Inflammatory macrophage (primary cell): ENCODE data around the gene SLC1A2.
A peak's percentile ranks its signal among the peaks of the same experiment; 100 is the strongest.

Experiments used
- DNase-seq, 2 donors: peaks; one replicate each; pipeline ENCODE4 v3.0.0-alpha.2; 2020 to 2022

Gene SLC1A2

DNA sequence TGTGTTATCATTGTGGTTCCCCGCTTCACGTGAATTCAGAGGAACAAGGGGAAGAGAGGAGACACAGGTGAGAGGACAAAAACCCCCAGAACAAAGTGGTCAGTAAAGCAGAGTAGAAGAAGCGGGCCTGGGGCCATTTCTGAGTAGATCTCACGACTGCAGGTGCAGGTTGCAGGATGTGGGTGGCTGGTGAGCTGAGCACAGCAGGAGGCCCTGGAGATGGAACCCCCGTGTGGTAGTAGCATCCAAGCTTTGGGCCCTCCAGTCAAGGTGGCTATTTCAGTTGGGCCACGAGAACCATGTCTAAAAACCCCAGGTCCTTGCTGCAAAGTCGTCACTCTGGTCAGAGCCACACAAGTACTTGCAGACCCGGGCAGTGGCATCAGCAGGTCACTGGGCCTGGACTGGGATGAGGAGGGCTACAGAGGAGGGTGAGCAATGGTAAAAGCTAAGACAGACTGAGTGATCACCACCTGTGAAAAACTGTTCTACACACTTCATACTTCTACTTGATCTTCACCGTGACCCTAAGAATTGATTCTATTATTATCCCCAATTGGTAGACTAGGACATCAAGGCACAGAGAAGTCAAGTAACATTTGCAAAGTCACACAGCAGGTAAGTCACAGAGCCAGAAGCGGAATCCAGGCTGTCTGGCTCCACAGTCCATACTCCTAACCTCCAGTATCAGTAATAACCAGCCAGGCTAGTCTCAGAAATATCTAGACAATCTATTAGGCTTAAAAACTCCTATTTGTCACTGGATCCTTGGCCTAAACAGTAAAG lies 43.8 kb downstream of the SLC1A2 start:
- DNase-seq = no peak

DNA sequence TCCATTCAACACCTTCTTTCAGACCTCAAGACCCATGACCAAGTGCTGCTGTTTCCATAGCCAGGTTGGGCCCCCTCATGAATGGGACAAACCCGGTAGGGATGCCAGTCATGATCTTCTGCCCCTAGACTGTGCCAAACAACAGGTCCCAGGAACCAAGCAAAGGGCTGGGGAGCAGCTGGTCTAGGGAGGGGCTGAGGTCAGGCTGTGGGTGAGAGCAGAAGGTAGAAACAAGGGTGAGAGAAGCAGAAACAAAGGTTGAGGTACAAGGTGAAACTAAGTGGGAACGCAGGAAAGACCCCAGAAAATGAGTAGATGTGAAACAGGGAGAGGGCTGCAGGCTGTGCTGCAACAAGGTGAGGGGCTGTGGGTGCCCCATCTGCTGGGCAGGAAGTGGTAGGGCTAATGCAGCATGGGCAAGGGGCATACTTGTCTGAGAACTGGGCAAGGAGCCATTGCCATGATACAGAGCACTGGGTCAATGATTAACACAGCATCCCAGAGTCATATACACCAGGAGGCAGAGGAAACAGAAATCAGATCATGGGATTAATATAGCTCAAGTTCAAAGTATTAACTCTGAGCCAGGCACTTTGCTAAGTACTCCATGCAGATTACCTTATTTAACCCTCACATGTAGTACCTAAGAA lies 45.9 kb downstream of the SLC1A2 start:
- DNase-seq = no peak

DNA sequence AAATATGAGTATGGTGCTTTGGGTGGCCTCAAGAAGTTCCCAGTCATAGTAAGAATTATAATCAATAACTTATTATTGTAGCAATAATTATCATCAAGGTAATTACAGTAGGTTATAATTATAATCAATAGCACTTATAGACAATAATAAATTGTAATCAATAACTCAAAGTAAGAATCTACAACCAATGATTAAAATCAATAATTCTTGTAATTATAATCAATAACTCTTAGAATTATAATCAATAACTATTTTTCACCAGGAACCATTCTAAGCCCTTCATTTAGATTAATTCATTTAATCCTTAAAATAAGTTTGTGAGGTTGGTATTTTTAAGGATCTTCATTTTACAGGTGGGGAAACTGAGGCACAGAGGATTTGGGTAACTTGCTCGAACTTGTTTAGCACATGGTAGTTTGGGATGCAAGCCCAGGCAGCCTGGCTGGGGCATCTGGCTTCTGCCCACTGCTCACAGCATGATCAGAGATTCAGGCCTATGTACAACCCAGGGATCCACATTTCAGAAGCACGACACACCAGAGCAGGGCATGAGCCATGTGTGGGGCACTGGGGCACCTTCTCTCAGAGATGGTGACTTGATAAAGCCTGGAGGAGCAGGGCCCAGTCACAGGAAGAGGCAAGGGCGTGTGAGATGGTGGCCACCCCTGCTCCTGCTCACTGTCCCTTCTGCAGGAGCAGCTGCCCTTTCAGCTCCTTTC lies 46.6 kb downstream of the SLC1A2 start:
- no peak for DNase-seq

DNA sequence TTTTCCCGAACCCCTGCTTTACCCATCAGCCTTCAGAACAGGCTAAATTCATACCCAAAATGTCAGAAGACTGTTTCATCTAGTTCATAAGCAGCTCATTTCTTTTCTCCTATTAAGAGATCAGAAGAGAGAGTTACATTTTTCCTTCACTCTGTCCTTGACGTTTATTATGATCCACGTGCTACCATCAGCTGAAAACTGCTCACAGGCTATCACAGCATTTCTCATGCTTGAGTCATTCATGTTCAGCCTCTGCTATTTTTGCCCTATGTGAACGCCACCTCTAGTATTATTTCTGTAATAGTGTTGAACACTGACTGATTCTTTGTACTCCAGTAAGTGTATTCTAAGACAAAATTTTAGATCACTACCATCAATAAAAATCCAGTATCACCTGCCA lies 51.9 kb downstream of the SLC1A2 start:
- peak in 1 of 2 donors; percentile 26 for DNase-seq

DNA sequence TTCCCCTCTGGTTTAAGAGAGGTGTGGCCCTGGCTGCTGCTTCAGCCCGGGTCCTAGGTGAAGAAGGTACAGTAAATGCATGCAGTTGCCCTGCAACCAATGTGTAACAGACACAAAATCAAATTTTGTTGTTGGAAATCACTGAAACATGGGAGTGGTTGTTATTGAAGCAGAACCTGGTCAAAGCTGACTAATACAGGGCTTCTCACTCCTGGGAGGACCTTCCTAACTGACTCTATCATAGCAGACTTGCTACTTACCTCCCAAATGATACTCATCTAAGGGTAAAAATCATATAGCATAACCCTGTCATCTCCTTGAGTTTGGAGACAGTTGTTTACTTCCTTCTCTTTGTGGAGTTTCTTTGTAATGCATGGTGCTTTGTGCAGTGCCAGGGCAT lies 52.6 kb downstream of the SLC1A2 start:
- no peak for DNase-seq

DNA sequence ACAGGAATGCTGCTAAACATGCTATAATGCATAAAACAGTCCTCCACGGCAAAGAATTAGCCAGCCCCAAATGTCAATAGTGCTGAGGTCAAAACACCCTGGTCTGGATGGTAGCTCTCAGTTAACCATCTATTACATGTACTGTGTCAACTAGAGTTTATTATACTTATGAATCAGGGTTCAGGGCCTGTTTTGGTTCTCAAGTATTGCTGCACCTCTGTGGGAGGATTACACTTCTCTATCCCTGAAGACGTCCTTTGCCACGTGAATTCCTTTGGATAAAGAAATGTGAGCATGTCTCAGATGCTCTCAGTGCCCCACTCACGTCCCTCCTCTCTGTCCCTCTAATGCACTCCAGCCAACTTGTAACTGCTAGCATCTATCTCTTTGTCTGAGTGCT lies 53.4 kb downstream of the SLC1A2 start:
- peak; percentile 62 to 73 for DNase-seq

DNA sequence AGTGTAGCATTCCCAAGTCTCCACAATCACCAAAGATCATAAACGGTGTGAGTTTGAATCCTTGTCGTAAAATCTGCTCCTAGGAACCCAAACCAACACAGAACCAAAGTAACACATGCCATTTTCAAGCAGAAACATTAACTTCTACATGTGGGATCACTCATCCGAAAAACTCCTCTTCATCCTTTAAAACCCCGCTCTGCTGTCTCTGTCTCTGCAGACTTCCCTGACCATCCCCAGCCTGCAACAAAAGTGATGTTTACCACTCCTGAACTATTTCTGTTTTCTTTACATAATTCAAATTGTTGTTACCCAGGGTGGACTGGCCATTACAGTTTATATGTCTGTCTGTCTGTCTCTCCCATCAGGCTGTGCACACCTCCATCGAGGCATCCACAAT lies 54.0 kb downstream of the SLC1A2 start:
- no peak for DNase-seq

DNA sequence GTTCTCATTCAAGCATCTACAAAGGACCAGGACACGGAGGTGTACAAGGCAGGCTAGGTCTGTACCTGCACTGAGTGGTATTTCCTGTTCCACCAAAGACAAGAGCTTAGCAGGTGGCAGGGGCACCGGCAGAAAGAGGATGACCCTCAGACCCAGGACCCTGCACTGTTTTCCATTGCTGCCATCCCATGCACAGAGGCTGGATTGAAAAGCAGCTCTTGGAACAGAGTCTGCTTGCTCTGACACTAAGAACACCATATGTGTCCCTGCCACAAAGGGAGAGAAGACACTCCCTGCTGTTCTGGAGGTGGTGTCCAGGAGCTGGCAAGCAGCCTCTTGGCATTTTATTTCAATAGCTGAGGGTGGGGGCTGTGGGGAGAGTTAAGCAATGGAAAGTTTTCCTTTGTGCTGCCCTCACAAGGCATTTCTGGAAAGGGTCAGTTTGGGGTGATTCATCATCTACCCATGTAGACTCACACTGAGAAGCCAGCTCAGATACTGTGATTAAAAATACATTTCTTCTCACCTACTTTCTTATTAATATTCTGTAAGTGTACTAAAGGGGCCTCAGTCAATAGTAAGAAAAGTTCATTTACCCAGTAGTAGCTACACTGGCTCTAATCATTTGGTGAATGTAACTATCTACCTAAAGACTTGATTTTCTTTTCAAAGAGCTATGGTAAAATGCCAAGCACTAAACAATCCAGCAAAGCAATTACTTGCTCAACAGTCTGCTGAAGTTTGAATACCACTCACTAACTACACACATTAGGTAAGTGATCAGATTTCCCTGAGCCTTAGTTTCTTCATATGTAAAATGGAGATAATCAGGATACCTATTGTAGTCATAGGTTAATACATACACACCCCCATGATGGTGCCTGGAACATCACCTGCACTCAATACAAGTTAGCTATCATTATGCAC lies 55.2 kb downstream of the SLC1A2 start:
- DNase-seq = peak; percentile 32 to 46

DNA sequence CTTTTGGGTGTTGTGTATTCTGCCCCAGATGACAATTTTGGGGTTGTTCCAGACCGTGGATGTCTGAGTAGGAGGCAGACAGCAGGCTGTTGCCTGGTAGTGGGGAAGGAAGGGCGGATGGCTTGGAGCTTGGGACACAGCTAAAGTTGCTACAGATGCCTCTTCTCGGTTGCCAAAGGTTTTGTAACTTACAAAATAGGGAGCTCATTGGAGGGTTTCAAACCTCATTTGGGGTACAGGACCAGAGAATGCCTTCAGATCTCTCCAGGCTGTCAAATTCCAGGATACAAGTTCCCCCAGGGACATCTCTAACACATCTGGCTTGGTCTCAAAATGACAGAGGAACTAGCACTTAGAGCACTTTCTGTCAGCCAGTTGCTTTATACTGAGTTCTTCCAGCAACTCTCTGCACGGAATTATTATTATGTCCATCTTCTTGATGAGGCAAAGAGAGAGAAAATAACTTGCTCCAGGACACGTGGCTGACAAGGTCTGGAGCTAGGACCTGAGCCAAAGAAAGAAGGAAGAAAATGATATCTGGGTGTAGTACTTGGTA lies 56.0 kb downstream of the SLC1A2 start:
- peak; percentile 47 to 60 for DNase-seq

DNA sequence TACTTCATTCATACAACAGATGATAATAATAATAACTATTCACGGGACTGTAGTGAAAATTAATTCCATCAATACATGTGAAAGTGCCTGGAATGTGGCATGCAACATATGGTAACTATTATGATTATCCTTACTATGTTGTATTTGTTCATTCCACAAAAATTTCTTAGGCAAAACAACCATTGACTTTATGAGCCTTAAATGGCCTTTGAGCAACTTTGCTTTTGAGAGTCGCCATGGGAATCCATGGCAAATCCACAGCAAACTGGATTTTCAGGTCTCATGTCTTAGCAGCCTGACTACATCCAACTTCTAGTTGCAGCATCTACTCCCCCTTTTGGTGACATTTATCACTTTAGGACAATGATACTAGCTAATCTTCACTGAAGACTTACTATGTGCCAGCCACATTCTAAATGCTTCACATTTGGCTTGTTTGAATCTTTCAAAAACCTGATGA lies 56.8 kb downstream of the SLC1A2 start:
- no peak for DNase-seq

DNA sequence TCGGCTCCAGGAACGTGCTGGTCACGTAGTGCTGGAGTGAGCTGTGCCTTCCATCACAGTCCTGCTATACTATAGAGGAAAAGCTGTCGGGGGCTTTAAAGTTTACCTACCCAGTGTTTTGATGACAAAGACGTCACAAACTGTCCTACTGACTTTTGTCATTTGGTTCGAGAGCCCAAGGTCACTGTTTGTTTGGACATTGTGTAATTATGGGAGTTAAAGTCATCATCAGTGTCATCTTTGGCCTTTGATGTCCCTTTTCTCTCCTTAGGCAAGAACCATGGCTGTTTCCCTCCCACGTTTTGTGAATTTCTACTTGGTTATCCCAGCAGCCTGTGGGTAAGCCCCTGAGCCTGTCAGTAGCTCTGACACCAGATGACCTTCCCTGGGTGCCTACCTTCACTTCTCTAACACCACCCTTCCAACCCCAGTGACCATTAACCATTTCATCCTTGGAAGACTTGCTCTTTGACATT lies 59.3 kb downstream of the SLC1A2 start:
- peak; percentile 39 to 62 for DNase-seq

DNA sequence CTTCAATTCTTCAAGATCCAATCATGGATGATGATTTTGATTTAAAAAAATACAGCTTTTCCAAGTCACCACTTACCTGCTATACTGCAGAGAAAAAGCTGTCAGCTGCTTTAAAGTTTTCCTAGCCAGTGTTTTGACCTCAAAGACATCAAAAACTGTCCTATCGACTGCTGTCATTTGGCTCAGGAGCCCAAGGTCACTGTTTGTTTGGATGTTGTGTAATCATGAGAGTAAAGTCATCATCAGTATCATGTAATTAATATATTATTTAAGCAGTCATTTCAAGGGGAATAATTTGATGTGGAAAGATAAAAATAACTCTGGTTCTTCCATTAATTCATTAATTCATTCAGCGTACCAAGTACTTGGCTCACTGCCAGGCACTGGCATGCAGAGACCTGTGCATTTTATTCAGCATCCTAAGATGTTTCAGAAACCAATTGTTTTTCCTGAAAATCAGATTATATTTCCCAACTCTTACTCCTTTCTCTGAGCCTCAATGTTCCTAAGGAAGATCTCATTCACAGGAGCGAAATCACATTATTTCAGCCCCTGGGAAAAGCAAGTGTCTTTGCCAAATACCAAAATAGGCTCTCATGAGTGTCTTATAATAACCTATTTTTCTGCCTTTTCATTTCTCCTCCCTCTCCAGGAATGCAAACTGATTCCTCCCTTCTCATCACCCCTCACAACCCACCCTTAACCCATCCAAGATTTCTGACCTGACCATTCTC lies 59.9 kb downstream of the SLC1A2 start:
- DNase-seq = no peak

DNA sequence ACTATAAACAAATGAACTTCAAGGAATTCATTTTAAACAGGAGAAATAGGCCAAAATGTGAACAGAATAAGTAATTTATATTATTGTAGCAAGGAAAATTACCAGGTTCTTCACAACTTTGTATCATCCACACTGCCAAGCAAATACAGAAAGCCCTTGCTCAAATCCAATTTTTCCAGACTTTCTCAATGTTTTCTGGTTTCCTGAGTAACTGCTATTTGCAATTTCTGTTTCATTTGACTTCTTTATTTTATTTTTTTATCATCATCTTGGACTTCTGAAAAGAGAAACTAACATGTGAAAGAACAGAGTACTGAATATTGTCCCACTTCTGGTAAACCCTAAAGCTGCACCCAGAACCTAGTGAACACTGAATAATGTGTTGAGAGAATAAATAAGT lies 61.0 kb downstream of the SLC1A2 start:
- DNase-seq = no peak

DNA sequence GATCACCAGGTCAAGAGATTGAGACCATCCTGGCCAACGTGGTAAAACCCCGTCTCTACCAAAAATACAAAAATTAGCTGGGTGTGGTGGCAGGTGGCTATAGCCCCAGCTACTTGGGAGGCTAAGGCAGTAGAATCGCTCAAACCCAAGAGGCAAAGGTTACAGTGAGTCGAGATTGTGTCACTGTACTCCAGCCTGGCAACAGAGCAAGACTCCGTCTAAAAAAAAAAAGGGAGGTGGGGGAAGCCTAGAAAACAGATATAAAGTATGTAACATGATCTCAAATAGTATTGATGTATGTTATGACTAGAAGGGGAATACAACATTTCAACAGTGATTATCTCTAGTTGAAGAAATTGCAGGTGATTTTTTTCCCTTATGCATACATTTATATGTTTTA lies 61.4 kb downstream of the SLC1A2 start:
- DNase-seq = no peak

DNA sequence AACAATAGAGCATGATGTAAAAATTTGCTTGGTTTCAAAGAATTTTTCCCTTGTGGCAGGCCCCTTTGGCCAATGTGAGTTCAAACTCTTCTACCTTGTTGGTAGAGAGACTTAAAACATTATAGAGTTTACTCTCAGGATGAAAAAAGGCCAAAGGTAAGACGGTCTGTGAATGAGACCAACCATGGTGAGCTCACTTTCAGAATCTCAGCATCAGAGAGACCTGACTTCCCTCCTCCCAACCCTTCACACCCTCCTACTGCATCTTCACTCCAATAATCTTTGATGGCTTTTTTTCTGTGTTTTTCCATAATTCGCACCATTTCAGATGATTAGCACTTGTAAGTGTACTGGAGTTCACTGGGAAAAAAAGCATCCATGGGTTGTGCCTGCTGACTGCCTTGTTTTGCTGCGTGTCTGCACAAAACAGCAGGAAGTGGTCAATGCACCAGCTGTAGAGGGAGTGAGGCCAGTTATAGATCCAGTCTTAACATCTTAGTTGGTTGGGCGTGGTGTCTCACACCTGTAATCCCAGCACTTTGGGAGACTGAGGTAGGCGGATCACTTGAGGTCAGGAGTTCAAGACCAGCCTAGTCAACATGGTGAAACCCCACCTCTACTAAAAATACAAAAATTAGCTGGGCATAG lies 64.1 kb downstream of the SLC1A2 start:
- no peak for DNase-seq

DNA sequence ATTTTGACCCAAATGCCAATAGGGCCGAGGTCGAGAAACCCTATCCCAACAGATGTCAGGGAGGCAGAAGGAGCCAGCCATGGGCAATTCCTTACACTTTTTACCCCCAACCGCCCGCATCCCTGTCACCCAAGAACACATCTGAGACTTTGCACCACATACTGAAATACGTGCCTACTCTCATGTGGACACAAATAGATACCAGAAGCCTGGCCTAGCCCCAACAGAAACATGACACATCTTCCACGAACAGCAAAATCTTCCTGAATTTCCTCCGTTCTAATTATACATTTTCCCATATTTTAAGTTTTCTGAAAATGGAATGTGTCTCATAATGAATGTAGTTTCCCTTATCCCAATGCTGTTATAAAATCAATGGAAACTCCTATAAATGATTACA lies 64.7 kb downstream of the SLC1A2 start:
- no peak for DNase-seq

DNA sequence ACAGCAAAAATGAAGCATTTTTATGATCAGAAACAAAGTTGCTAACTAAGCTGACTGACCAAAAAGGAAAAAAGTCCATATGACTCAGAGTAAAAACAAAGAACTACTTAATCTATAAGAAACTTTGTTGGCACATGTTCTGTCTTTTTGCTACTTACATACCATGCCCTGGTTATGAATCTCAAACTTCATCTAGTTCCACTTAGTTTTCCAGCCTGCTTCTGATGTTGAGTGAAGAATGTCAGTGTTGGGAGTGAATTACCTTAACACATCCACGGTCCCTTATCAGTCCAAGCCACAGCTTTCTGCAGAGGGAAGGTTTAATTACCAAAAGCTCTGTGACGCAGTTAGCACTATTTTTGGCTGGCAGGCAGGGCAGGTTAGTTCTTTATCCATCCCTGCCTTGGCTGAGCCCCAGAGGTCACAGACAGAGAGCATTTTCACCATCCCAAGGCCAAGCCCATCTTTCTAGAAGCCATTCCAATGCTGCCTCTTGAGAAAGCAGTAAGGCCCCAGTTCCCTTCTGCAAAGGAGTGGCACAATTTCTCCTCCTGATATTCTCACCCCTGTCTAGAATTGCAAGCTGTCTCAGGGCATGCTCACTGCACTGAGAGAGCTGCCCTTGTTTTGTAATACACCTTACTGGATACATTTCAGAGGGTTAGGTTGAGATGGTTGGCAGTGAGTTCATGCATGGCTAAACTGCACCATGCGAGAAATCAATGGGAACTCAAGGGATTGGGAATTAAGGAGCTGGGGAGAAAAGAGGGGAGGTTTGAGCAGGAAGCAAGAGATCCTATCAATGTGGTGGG lies 67.1 kb downstream of the SLC1A2 start:
- DNase-seq = no peak

DNA sequence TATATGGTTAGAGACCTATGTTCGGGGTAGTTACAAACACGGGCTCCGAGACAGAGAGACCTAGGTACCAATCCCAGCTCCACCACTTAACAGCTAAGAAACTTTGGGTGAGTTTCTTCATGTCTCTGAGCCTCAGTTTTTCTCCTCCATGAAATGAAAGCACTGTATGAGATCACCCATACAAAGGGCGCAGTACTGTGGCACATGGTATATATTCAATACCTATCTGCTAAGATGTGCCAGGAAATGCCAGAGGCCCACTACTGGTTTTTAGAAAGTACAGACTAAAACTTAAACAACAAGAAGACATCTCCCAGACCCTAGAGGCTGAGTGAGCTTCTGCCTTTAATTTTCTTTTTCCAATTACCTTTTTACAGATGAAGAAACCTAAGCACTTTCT lies 69.5 kb downstream of the SLC1A2 start:
- no peak for DNase-seq

DNA sequence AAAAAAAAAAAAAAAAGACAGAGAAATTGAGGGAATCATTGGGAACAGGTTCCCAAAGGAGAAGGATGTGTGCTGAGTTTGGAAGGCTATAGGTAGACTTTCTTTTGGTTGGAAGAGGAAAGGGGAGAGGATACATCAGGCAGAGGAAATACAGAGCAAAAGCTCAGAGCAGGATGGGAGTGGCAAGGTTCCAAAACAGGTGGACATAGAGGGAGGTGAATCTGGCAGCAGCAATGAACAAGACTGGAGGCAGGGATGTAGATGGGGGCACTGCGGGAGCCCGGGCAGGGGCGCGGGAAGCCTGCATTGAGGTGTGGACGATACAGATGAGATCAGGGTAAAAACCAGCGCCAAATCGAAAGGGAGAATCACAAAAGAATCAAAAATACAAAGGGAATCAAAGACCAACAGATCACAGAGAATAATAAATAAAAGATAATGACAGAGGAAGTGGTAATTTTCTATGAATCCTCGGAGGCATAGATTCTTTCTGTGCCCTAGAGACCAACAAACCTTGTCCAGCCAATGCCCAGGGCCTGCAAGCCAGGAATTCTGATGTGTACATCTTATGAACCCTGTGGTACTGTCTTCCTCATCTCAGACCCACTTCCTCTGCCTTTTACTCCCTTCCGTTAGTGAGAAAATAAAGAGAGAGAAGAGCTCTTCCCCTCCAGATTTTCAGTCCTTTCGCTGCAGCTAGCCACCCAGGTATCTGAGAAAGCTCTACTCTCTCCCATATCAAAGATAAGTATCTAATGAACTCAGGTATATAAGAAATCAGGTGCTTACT lies 70.3 kb downstream of the SLC1A2 start:
- DNase-seq = peak in 1 of 2 donors; percentile 22
